ENCODE results near the gene KAT7.

GRCh38 chr17:49814781-49815529, 26.5 kb downstream of the KAT7 start:
- no peak for TF ChIP-seq EZH2 (IDR thresholded peaks at IDR 0.05; ENCODE audit: insufficient read depth, poor library complexity, severe bottlenecking)
- TF ChIP-seq EZH2phosphoT487 (IDR thresholded peaks at IDR 0.05; ENCODE audit: insufficient read depth, low read depth) = no peak
